SU-DHL-6 (cell line): Measurements from ENCODE around the gene CPNE4.

Experiments
- H2AFZ ChIP-seq: fragments of 200-600 bp; sonication (generic); 2 replicates; pipeline ENCODE4 v1.6.1; 2014; ENCODE audit warnings: low read depth, mild to moderate bottlenecking, moderate library complexity, mixed read lengths, antibody characterized with exemption, low read length; ENCODE audit not compliant: severe bottlenecking
- H3F3A ChIP-seq: fragments of 200-600 bp; shearing (Covaris generic); 2 replicates; pipeline ENCODE4 v1.6.0; 2016; ENCODE audit warnings: antibody characterized with exemption, mild to moderate bottlenecking; ENCODE audit not compliant: insufficient read depth
- H3K27ac ChIP-seq: fragments of 200-600 bp; sonication (generic); 2 replicates; pipeline ENCODE4 v1.5.1; 2016; ENCODE audit warnings: low read depth, mild to moderate bottlenecking, low read length, moderate library complexity, mixed read lengths
- H3K27me3 ChIP-seq: fragments of 200-600 bp; sonication (generic), shearing (Covaris generic); 2 replicates; pipeline ENCODE4 v1.6.0; 2014; ENCODE audit warnings: mild to moderate bottlenecking, low read length
- H3K36me3 ChIP-seq: fragments of 200-600 bp; sonication (generic); 2 replicates; pipeline ENCODE4 v1.6.1; 2014; ENCODE audit warnings: mild to moderate bottlenecking, low read length, mixed read lengths
- H3K4me2 ChIP-seq: fragments of 300-600, 200-600 bp; shearing (Covaris generic), sonication (generic); 2 replicates; pipeline ENCODE4 v1.6.0; 2014; ENCODE audit warnings: low read length, low read depth, mild to moderate bottlenecking; ENCODE audit not compliant: poor library complexity, severe bottlenecking
- H3K4me3 ChIP-seq: fragments of 200-600 bp; sonication (generic); 2 replicates; pipeline ENCODE4 v1.5.1; 2014; ENCODE audit warnings: antibody characterized with exemption, low read length, mild to moderate bottlenecking, mixed read lengths; ENCODE audit not compliant: insufficient read depth, poor library complexity, severe bottlenecking
- H3K79me2 ChIP-seq: fragments of 200-600 bp; sonication (generic); 2 replicates; pipeline ENCODE4 v1.6.1; 2014; ENCODE audit warnings: mild to moderate bottlenecking, low read length, moderate library complexity; ENCODE audit not compliant: insufficient read depth
- H3K9ac ChIP-seq: fragments of 200-600 bp; sonication (generic); 2 replicates; pipeline ENCODE4 v1.7.0; 2014; ENCODE audit warnings: mild to moderate bottlenecking, low read length
- H3K9me2 ChIP-seq: fragments of 200-600 bp; sonication (generic); replicated peaks from 2 replicates; pipeline ENCODE4 v1.6.1; 2014; ENCODE audit warnings: low read length; ENCODE audit not compliant: insufficient read depth
- H3K9me3 ChIP-seq: fragments of 200-600 bp; sonication (generic); 2 replicates; pipeline ENCODE4 v1.6.1; 2014; ENCODE audit warnings: low read length, mixed read lengths; ENCODE audit not compliant: insufficient read depth
- H4K20me1 ChIP-seq: fragments of 200-600 bp; sonication (generic); 2 replicates; pipeline ENCODE4 v1.6.1; 2014; ENCODE audit warnings: low read depth, mild to moderate bottlenecking, antibody characterized with exemption, low read length, moderate library complexity, mixed read lengths
- CTCF ChIP-seq: fragments of 200-600 bp; sonication (generic); IDR thresholded peaks from one replicate; pipeline ENCODE4 v1.5.1; 2017; ENCODE audit warnings: antibody characterized with exemption, mild to moderate bottlenecking, low read length, moderate library complexity; ENCODE audit not compliant: insufficient read depth, poor library complexity, severe bottlenecking
- EZH2phosphoT487 ChIP-seq: fragments of 200-600 bp; sonication (generic), shearing (Covaris generic); conservative IDR thresholded peaks from 2 replicates; pipeline ENCODE4 v1.6.1; 2018; ENCODE audit warnings: mild to moderate bottlenecking, antibody characterized with exemption, low read length, moderate library complexity, mixed read lengths

CPNE4 gene

GRCh38 chr3:131714585-131715220, 320.1 kb downstream of the CPNE4 start:
- Histone ChIP-seq H3K4me2 (no peak overlapping the region), H3F3A (no peaks in the 10 kb centered on the region), H3K9me3 (no peaks in the 10 kb centered on the region), H4K20me1 (no peaks in the 10 kb centered on the region), H3K79me2 (no peaks in the 10 kb centered on the region), H3K36me3 (no peaks in the 10 kb centered on the region), H3K4me3 (no peak overlapping the region), H3K27ac (no peak overlapping the region), H2AFZ (no peak overlapping the region), H3K27me3 (no peaks in the 10 kb centered on the region), H3K9me2 (no peaks in the 10 kb centered on the region), H3K9ac (no peak overlapping the region)
- TF ChIP-seq CTCF = no peak
- TF ChIP-seq EZH2phosphoT487 = no peak

- no peak overlapping the region for H3K4me2 ChIP-seq
- no peak overlapping the region for H3K27ac ChIP-seq
- no peak overlapping the region for H2AFZ ChIP-seq
- no peaks in the 10 kb centered on the region for H3K27me3 ChIP-seq
- no peak overlapping the region for H3K4me3 ChIP-seq
- no peaks in the 10 kb centered on the region for H3K9me2 ChIP-seq
- no peaks in the 10 kb centered on the region for H3K79me2 ChIP-seq
- no peaks in the 10 kb centered on the region for H3K36me3 ChIP-seq
- no peak for TF ChIP-seq EZH2phosphoT487
- no peak for TF ChIP-seq CTCF
- H3K9me3 ChIP-seq = no peaks in the 10 kb centered on the region
- H3F3A ChIP-seq = no peaks in the 10 kb centered on the region
- no peak overlapping the region for H3K9ac ChIP-seq
- H4K20me1 ChIP-seq = no peaks in the 10 kb centered on the region
Observed at GRCh38 chr3:131713416-131714123, 321.2 kb downstream of the CPNE4 start.

GRCh38 chr3:131712662-131713061, 322.2 kb downstream of the CPNE4 start:
- H4K20me1 ChIP-seq = no peaks in the 10 kb centered on the region
- TF ChIP-seq CTCF (no peak), EZH2phosphoT487 (no peak)
- H3K4me3 ChIP-seq = no peak overlapping the region
- no peaks in the 10 kb centered on the region for H3K9me2 ChIP-seq
- no peaks in the 10 kb centered on the region for H3K79me2 ChIP-seq
- H3K27me3 ChIP-seq = no peaks in the 10 kb centered on the region
- no peaks in the 10 kb centered on the region for H3K9me3 ChIP-seq
- H3F3A ChIP-seq = no peaks in the 10 kb centered on the region
- H3K36me3 ChIP-seq = no peaks in the 10 kb centered on the region
- no peak overlapping the region for H3K9ac ChIP-seq
- no peak overlapping the region for H3K4me2 ChIP-seq
- H3K27ac ChIP-seq = no peak overlapping the region
- no peak overlapping the region for H2AFZ ChIP-seq
